Epidermal melanocyte (primary cell): Measurements from ENCODE around the gene NKTR.

Source experiments
- DNase-seq: peaks from one replicate; pipeline ENCODE4 v3.0.0; 2011; ENCODE audit warnings: low spot score; ENCODE audit not compliant: insufficient read length

NKTR gene

DNA sequence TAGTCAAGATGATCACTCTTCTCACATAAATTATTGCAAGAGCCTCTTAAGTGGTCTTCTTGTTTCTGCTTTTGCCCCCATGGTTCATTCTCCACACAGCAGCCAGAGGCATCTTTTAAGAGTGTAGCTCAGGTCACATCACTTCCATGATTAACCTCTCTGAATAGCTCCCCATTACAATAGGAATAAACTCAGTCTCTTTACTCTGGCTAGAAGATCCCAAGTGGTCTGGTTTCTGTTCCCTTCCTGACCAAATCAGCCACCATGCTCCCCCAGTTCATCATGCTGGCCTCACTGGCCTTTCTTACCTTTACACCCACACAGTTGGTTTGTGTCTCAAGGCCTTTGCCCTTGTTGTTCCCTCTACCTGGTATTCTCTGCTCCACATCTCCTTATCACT, 93.9 kb downstream of the NKTR start:
- no peak for DNase-seq

DNA sequence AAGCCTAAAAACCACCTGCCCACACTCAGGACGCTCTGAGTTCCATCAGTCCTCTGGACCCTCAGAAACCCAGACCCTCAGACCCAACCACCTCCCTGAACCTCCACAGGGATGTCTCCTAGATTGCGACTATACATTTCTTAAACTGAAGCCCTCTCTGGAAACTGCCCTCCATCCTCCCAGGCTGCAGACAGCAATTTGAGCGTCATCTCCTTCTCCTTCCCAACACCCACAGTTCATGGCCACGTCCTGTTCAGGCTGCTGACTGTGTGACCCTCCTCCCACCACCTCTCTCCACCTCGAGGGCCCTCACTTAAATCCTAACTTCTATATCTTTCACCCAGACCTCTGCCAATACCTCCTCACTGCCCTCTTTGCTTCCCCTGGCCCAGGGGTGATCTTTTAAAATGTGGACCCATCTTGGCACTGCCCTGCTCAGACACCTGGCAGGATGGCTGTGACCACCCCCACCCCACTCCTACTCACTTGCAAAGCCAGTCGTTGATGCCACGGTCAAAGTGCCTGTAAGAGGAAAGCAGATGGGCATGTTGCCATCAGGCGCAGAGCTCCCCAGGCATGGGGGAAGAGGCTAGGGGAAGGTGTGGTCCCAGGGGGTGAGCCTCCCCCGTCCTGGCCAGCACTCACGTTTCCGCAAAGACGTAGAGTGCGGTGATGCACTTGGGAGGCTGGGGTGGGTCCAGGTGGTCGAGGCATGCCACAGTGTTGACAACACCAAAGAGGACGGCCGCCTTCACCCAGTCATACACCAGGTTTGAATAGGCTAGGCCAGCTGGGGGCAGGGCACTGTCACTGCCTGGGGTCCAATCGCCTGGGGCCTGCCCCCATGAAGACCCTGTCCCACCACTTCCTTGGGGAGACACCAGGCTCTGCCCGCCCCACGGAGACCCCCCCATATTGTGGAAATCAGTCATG, 96.1 kb downstream of the NKTR start:
- DNase-seq: no peak

DNA sequence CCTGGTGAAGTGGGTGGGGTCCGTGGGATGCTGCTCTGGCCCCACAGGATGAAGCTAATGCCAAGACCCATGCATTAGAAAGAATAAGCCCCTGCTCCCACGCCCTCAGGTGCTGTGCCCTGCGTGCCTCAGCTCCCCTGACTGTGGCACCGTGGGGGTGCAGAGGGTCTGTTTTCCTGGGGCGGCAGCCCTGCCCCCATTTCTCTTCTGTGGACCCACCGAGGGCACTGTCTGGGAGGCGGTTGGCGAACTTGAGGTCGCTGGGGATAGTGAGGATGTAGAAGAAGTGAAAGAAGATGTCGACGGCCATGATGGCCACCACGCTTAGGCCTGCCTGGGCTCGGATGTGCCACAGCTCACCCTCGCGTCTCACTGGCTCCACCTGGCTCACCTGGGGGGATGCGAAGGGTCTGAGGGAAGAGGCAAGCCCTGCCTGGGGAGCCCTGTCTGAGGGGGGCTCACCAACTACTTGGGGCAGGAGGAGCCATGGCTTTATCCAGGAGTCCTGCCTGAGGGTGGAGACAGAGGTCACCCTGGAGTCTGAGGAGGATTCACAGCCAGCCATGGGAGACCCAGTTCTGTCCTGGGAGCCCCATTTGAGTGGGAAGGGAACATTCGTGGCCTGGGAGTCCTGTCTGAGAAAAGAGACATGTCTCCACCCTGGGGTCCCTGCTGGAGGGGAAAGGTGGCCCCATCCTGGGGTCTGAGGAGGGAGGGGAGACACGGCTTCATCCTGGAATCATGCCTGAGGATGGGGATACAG, 97.0 kb downstream of the NKTR start:
- DNase-seq: no peak
